NCI-H2081 treated with DMSO at 0.1 percent for 48 hours (cell line): ENCODE data around the gene RAI1.

ENCODE experiments used
- DNase-seq: peaks from one replicate; lab custom pipeline; 2025; lab: John Stamatoyannopoulos, UW

RAI1 gene

GRCh38 chr17:17719199-17719940 is 38.1 kb downstream of the RAI1 start:
- DNase-seq = no peak

- no peak for DNase-seq
Measured at GRCh38 chr17:17719966-17720543, 38.8 kb downstream of the RAI1 start.

GRCh38 chr17:17721140-17721668 is 39.9 kb downstream of the RAI1 start:
- no peak for DNase-seq

GRCh38 chr17:17722081-17722905 is 41.0 kb downstream of the RAI1 start:
- DNase-seq = no peak

- DNase-seq = no peak
Measured at GRCh38 chr17:17722906-17723353, 41.7 kb downstream of the RAI1 start.

GRCh38 chr17:17723354-17724261 is 42.4 kb downstream of the RAI1 start:
- DNase-seq = no peak

GRCh38 chr17:17724307-17725010 is 43.2 kb downstream of the RAI1 start:
- DNase-seq = no peak

GRCh38 chr17:17725011-17725751 is 43.9 kb downstream of the RAI1 start:
- DNase-seq = no peak

- no peak for DNase-seq
Measured at GRCh38 chr17:17725752-17726457, 44.6 kb downstream of the RAI1 start.

- DNase-seq = no peak
Measured at GRCh38 chr17:17726458-17727060, 45.3 kb downstream of the RAI1 start.

GRCh38 chr17:17727111-17727659 is 45.9 kb downstream of the RAI1 start:
- no peak for DNase-seq

GRCh38 chr17:17728146-17728545 is 46.9 kb downstream of the RAI1 start:
- DNase-seq = no peak

- DNase-seq = no peak
Measured at GRCh38 chr17:17728550-17729251, 47.4 kb downstream of the RAI1 start.

GRCh38 chr17:17729620-17730249 is 48.5 kb downstream of the RAI1 start:
- peak; percentile 0 for DNase-seq

GRCh38 chr17:17730250-17730935 is 49.1 kb downstream of the RAI1 start:
- no peak for DNase-seq

- DNase-seq = no peak
Measured at GRCh38 chr17:17732444-17732843, 51.2 kb downstream of the RAI1 start.
